OCI-LY3 (cell line): ENCODE data around the gene CAPN14.

Experiments used
- H2AFZ ChIP-seq: fragments of 200-600, 300-600 bp; shearing (Covaris generic); 2 replicates; pipeline ENCODE4 v1.6.0; 2014; ENCODE audit warnings: antibody characterized with exemption, low read depth, low read length
- H3K27ac ChIP-seq: fragments of 200-600, 300-600 bp; sonication (generic); 2 replicates; pipeline ENCODE4 v1.5.1; 2014; ENCODE audit warnings: mild to moderate bottlenecking, low read length, moderate library complexity, mixed read lengths
- H3K27me3 ChIP-seq: fragments of 200-600, 300-600 bp; sonication (generic); 2 replicates; pipeline ENCODE4 v1.6.1; 2014; ENCODE audit warnings: low read depth, low read length, mixed read lengths
- H3K36me3 ChIP-seq: fragments of 200-600, 300-600 bp; sonication (generic); replicated peaks from 2 replicates; pipeline ENCODE3; 2014; ENCODE audit warnings: low read depth, low read length, mixed read lengths
- H3K4me1 ChIP-seq: fragments of 300-600, 200-600 bp; sonication (generic); 2 replicates; pipeline ENCODE4 v1.6.1; 2014; ENCODE audit warnings: low read length, mixed read lengths
- H3K4me2 ChIP-seq: fragments of 200-600, 300-600 bp; sonication (generic); 2 replicates; pipeline ENCODE4 v1.6.1; 2014; ENCODE audit warnings: low read length, mixed read lengths
- H3K4me3 ChIP-seq: fragments of 300-600, 200-600 bp; sonication (generic); 2 replicates; pipeline ENCODE4 v1.5.1; 2014; ENCODE audit warnings: antibody characterized with exemption, mild to moderate bottlenecking, low read length, moderate library complexity
- H3K79me2 ChIP-seq: fragments of 300-600, 200-600 bp; shearing (Covaris generic); 2 replicates; pipeline ENCODE4 v1.6.1; 2014; ENCODE audit warnings: mild to moderate bottlenecking, low read length, mixed read lengths
- H3K9ac ChIP-seq: fragments of 300-600, 200-600 bp; shearing (Covaris generic); 2 replicates; pipeline ENCODE4 v1.6.0; 2014; ENCODE audit warnings: mild to moderate bottlenecking, low read length, moderate library complexity
- H3K9me3 ChIP-seq: fragments of 200-600, 300-600 bp; shearing (Covaris generic); 2 replicates; pipeline ENCODE4 v1.6.1; 2014; ENCODE audit warnings: low read length, mixed read lengths; ENCODE audit not compliant: insufficient read depth
- H4K20me1 ChIP-seq: fragments of 200-600, 300-600 bp; sonication (generic); 2 replicates; pipeline ENCODE4 v1.6.1; 2016; ENCODE audit warnings: low read length, mixed read lengths; ENCODE audit not compliant: insufficient read depth
- EZH2phosphoT487 ChIP-seq: fragments of 200-600 bp; shearing (Covaris generic); IDR thresholded peaks from 2 replicates; pipeline ENCODE4 v1.6.1; 2018; ENCODE audit warnings: antibody characterized with exemption, mixed run types, low read depth
- TF ChIP-seq, protein P1 (sequence below): fragments of 200-600, 300-600 bp; sonication (generic); IDR thresholded peaks from 2 replicates; pipeline ENCODE4 v1.5.1; 2014; ENCODE audit warnings: antibody characterized with exemption, low read length, low read depth

CAPN14 gene, protein sequence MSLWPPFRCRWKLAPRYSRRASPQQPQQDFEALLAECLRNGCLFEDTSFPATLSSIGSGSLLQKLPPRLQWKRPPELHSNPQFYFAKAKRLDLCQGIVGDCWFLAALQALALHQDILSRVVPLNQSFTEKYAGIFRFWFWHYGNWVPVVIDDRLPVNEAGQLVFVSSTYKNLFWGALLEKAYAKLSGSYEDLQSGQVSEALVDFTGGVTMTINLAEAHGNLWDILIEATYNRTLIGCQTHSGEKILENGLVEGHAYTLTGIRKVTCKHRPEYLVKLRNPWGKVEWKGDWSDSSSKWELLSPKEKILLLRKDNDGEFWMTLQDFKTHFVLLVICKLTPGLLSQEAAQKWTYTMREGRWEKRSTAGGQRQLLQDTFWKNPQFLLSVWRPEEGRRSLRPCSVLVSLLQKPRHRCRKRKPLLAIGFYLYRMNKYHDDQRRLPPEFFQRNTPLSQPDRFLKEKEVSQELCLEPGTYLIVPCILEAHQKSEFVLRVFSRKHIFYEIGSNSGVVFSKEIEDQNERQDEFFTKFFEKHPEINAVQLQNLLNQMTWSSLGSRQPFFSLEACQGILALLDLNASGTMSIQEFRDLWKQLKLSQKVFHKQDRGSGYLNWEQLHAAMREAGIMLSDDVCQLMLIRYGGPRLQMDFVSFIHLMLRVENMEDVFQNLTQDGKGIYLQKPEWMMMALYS

DNA sequence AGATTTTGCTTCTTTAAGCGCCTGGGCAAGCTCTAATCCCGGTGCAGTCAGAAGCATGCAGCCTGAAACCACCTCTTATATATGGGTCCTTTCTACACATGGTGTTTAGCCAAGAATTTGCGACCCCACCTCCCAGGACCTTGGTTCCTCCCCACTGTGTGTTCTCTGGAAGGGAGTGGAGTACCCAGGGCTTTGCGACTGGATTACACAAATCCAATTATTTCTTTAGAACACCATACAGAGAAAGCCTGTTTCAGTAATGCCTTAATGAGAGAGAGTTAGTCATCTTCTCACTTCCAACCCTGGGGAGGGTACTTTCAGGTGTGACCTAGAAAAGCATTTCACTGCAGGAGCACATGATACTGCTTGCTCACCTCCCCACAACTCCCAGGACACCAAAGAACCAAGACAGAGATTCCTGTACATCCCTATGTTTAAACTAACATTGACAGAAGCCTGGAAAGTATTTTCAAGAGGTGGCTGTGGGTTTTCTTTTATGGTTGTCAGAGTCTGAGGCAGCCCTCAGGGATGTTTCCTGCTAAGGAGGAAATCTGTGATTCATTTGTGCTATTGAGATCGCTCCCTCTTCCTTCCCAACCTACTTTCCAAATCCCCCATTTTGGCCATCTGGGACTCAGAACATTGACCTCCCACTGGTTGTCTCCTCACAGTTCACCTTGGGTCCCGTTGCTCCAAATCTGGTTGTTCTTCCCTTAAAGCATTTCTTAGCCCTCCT, at the start of gene CAPN14:
TSS of gene CAPN14 (minus strand) at position 51 of the 736 bp plus-strand sequence. CDS start 12,068 bp downstream, outside the sequence.
- TF ChIP-seq, protein P1, sequence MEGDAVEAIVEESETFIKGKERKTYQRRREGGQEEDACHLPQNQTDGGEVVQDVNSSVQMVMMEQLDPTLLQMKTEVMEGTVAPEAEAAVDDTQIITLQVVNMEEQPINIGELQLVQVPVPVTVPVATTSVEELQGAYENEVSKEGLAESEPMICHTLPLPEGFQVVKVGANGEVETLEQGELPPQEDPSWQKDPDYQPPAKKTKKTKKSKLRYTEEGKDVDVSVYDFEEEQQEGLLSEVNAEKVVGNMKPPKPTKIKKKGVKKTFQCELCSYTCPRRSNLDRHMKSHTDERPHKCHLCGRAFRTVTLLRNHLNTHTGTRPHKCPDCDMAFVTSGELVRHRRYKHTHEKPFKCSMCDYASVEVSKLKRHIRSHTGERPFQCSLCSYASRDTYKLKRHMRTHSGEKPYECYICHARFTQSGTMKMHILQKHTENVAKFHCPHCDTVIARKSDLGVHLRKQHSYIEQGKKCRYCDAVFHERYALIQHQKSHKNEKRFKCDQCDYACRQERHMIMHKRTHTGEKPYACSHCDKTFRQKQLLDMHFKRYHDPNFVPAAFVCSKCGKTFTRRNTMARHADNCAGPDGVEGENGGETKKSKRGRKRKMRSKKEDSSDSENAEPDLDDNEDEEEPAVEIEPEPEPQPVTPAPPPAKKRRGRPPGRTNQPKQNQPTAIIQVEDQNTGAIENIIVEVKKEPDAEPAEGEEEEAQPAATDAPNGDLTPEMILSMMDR, result no peak
- TF ChIP-seq EZH2phosphoT487, result no peak
- Histone ChIP-seq H2AFZ (peak within 1 kb of the TSS; percentile 63), H3K9me3 (no peaks in the 10 kb centered on the region), H3K4me1 (peaks cover 82% of the 10 kb centered on the region), H3K4me2 (peak within 1 kb of the TSS; percentile 57), H3K27ac (peak within 1 kb of the TSS; percentile 96), H3K27me3 (no peaks in the 10 kb centered on the region), H3K36me3 (no peaks in the 10 kb centered on the region), H3K79me2 (no peaks in the 10 kb centered on the region), H4K20me1 (no peaks in the 10 kb centered on the region), H3K9ac (peak within 1 kb of the TSS; percentile 27; the same call in 1 of the 2 replicates), H3K4me3 (no peak within 1 kb of the TSS; the same call in 1 of the 2 replicates)

DNA sequence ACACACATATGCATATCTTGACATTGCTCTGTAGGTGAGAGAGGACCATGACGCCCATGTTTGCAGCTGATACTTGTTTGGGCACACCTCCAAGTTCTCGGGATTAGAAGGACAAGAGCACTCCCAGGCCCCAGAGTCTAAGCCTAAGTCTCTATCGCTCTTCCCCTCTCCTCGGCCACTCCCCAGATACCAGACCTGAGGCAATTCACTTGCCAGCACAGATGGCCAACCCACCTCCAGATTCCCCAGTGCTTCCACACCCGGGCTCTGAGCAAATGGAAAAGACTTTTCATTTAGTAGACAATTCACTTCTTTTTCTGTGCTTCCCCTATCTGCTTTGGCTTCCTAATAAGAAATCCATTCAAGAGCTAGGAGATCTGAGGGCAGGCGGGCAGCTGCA, 49.5 kb upstream of the CAPN14 start:
- Histone ChIP-seq H3K79me2 (no peaks in the 10 kb centered on the region), H3K9me3 (no peaks in the 10 kb centered on the region), H3K9ac (no peak overlapping the region), H2AFZ (no peak overlapping the region), H3K4me2 (no peak overlapping the region), H3K27me3 (no peaks in the 10 kb centered on the region), H3K4me3 (no peak overlapping the region), H4K20me1 (no peaks in the 10 kb centered on the region), H3K36me3 (peaks cover 6% of the 10 kb centered on the region), H3K4me1 (peaks cover 4% of the 10 kb centered on the region; the same call in 1 of the 2 replicates), H3K27ac (no peak overlapping the region)
- TF ChIP-seq, protein P1, result no peak
- TF ChIP-seq EZH2phosphoT487, result no peak

DNA sequence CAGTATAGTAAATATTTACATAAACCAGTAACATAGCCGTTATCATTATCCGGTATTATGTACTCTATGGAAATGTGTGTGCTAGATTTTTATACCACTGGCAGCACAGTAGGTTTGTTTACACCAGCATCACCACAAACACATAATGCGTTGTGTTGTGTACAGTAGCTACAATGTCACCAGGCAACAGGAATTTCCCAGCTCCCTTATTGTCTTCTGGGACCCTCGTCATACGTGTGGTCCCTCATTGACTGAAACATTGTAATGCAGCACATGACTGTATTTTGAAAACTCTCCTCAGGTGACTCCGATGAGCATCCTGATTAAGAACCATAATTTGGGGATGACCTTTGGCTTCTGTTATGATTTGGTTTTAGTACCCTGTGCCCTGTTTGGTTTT, 47.9 kb upstream of the CAPN14 start:
- Histone ChIP-seq H4K20me1 (no peaks in the 10 kb centered on the region), H3K79me2 (no peaks in the 10 kb centered on the region), H3K27me3 (no peaks in the 10 kb centered on the region), H3K9me3 (no peaks in the 10 kb centered on the region), H3K4me2 (no peak overlapping the region), H3K9ac (no peak overlapping the region), H2AFZ (no peak overlapping the region), H3K4me1 (peaks cover 4% of the 10 kb centered on the region; the same call in 1 of the 2 replicates), H3K4me3 (no peak overlapping the region), H3K36me3 (peaks cover 6% of the 10 kb centered on the region), H3K27ac (no peak overlapping the region)
- TF ChIP-seq, protein P1, result no peak
- no peak for TF ChIP-seq EZH2phosphoT487
